ENCODE results near the gene CAMSAP3.

- TF ChIP-seq CTCF (conservative IDR thresholded peaks at IDR 0.05), result no peak
- TF ChIP-seq ZFX (IDR thresholded peaks at IDR 0.05), result no peak
Observed at GRCh38 chr19:7618348-7618747, 22.7 kb downstream of the CAMSAP3 start.

Measured in C4-2B (cell line).